HG02678 (cell line): ENCODE measurements around the gene BCAS1.

Experiments
- ATAC-seq: cut with Tn5 transposase; IDR thresholded peaks from one replicate; pipeline ENCODE4 v1.9.1; 2021; ENCODE audit warnings: mild to moderate bottlenecking, moderate library complexity; ENCODE audit not compliant: unreplicated experiment

BCAS1 gene

GRCh38 chr20:54103067-54103761, 32.8 kb upstream of the BCAS1 start:
- ATAC-seq: peak; percentile 84

- ATAC-seq: no peak
These were observed 32.1 kb upstream of the BCAS1 start for GRCh38 chr20:54102543-54102942.

- ATAC-seq: no peak
These were observed 30.2 kb upstream of the BCAS1 start for GRCh38 chr20:54100563-54100962.

GRCh38 chr20:54099894-54100293, 29.5 kb upstream of the BCAS1 start:
- ATAC-seq: no peak

- ATAC-seq: no peak
These were observed 27.7 kb upstream of the BCAS1 start for GRCh38 chr20:54098047-54098446.

- ATAC-seq: no peak
These were observed 26.8 kb upstream of the BCAS1 start for GRCh38 chr20:54097236-54097529.

- ATAC-seq: no peak
These were observed 25.4 kb upstream of the BCAS1 start for GRCh38 chr20:54095824-54096223.

GRCh38 chr20:54094268-54094580, 23.8 kb upstream of the BCAS1 start:
- no peak for ATAC-seq

- ATAC-seq: no peak
These were observed 23.3 kb upstream of the BCAS1 start for GRCh38 chr20:54093423-54094267.

GRCh38 chr20:54092021-54092420, 21.6 kb upstream of the BCAS1 start:
- no peak for ATAC-seq

- ATAC-seq: no peak
These were observed 20.7 kb upstream of the BCAS1 start for GRCh38 chr20:54091120-54091480.

GRCh38 chr20:54090230-54091119, 20.1 kb upstream of the BCAS1 start:
- no peak for ATAC-seq

GRCh38 chr20:54088430-54088829, 18.0 kb upstream of the BCAS1 start:
- ATAC-seq: no peak

- ATAC-seq: no peak
These were observed 16.2 kb upstream of the BCAS1 start for GRCh38 chr20:54086507-54087039.

- ATAC-seq: no peak
These were observed 15.5 kb upstream of the BCAS1 start for GRCh38 chr20:54085910-54086309.

- ATAC-seq: no peak
These were observed 15.0 kb upstream of the BCAS1 start for GRCh38 chr20:54085425-54085824.

GRCh38 chr20:54084727-54085388, 14.5 kb upstream of the BCAS1 start:
- no peak for ATAC-seq

- no peak for ATAC-seq
These were observed 13.8 kb upstream of the BCAS1 start for GRCh38 chr20:54084193-54084592.

- peak; percentile 62 for ATAC-seq
These were observed 13.1 kb upstream of the BCAS1 start for GRCh38 chr20:54083459-54083858.

GRCh38 chr20:54082100-54082499, 11.7 kb upstream of the BCAS1 start:
- ATAC-seq: no peak

GRCh38 chr20:54079652-54080051, 9.3 kb upstream of the BCAS1 start:
- peak; percentile 39 for ATAC-seq
